Stimulated activated CD8-positive, alpha-beta memory T cell treated with anti-CD3 and anti-CD28 coated beads, Interleukin-7, amount 100 ng/mL, for 48 hours (primary cell): ENCODE results near the gene RYR2.

Experiments used
- DNase-seq, 2 donors: peaks; one replicate each; pipeline ENCODE4 v3.0.0-alpha.2; 2020; ENCODE audit warnings: low read depth in 1 of 2; ENCODE audit errors: extremely low read depth in 1 of 2

Gene RYR2

GRCh38 chr1:237878406-237878805, 836.4 kb downstream of the RYR2 start:
- no peak for DNase-seq

GRCh38 chr1:237879195-237879594, 837.2 kb downstream of the RYR2 start:
- no peak for DNase-seq
